GM23338 (cell line): ENCODE data around the gene CARD16. TPM values are rescaled to one million over a fixed set of nuclear protein-coding genes. Genes with fewer than 3 reads are reported as not detected.
A peak's percentile ranks its signal among the peaks of the same experiment; 100 is the strongest.
"Not testable (repeated sequence)": the region's sequence is repeated elsewhere in the genome, so short reads cannot be mapped to it uniquely, and the experiment has no call there.

Experiments used
- ATAC-seq: fragments of 200-7000 bp; cut with Tn5 transposase; 3 replicates; pipeline ENCODE4 v1.9.1; 2020
- DNase-seq: peaks from one replicate; pipeline ENCODE4 v3.0.0-alpha.2; 2015; ENCODE audit warnings: low spot score
- H2AFZ ChIP-seq: fragments of 200-600 bp; sonication (generic); 2 replicates; pipeline ENCODE4 v1.8.0; 2016; ENCODE audit warnings: antibody characterized with exemption, mild to moderate bottlenecking, moderate library complexity
- H3F3A ChIP-seq: fragments of 200-600 bp; sonication (generic); replicated peaks from 2 replicates; pipeline ENCODE4 v1.8.0; 2017; ENCODE audit warnings: antibody characterized with exemption, mixed run types, low read depth
- H3K27ac ChIP-seq: fragments of 200-600 bp; sonication (generic); 2 replicates; pipeline ENCODE4 v1.6.1; 2016; ENCODE audit warnings: low read depth
- H3K27me3 ChIP-seq: fragments of 200-600 bp; sonication (generic); 2 replicates; pipeline ENCODE4 v1.8.0; 2016; ENCODE audit warnings: mild to moderate bottlenecking, mixed run types, moderate library complexity; ENCODE audit not compliant: insufficient read depth
- H3K36me3 ChIP-seq: fragments of 200-600 bp; sonication (generic); 2 replicates; pipeline ENCODE4 v1.8.0; 2016; ENCODE audit warnings: mild to moderate bottlenecking; ENCODE audit not compliant: insufficient read depth
- H3K4me1 ChIP-seq: fragments of 200-600 bp; sonication (generic); 2 replicates; pipeline ENCODE4 v1.8.0; 2016; ENCODE audit warnings: mild to moderate bottlenecking, moderate library complexity; ENCODE audit not compliant: insufficient read depth
- H3K4me2 ChIP-seq: fragments of 200-600 bp; sonication (generic); 2 replicates; pipeline ENCODE4 v1.7.1; 2017; ENCODE audit warnings: mixed run types
- H3K4me3 ChIP-seq: fragments of 200-600 bp; sonication (generic); 2 replicates; pipeline ENCODE4 v1.6.1; 2016; ENCODE audit warnings: mixed run types
- H3K79me2 ChIP-seq: fragments of 200-600 bp; sonication (generic); replicated peaks from 2 replicates; pipeline ENCODE4 v1.8.0; 2017; ENCODE audit warnings: mild to moderate bottlenecking; ENCODE audit not compliant: insufficient read depth
- H3K9me2 ChIP-seq: fragments of 200-600 bp; sonication (generic); 2 replicates; pipeline ENCODE4 v1.8.0; 2017; ENCODE audit not compliant: insufficient read depth
- H4K20me1 ChIP-seq: fragments of 200-600 bp; sonication (generic); replicated peaks from 2 replicates; pipeline ENCODE4 v1.8.0; 2017; ENCODE audit warnings: mild to moderate bottlenecking; ENCODE audit not compliant: insufficient read depth
- H3K27ac Mint-ChIP-seq: 2 replicates; pipeline ENCODE4 v1.8.0; 2020; ENCODE audit warnings: inconsistent platforms, mild to moderate bottlenecking, moderate library complexity, mixed read lengths
- H3K27me3 Mint-ChIP-seq: 3 replicates; pipeline ENCODE4 v1.8.0; 2022; ENCODE audit warnings: low read depth, mild to moderate bottlenecking, moderate library complexity, mixed read lengths, inconsistent platforms; ENCODE audit not compliant: insufficient read depth, poor library complexity
- H3K36me3 Mint-ChIP-seq: 3 replicates; pipeline ENCODE4 v1.8.0; 2021; ENCODE audit warnings: low read depth, mild to moderate bottlenecking, inconsistent platforms, moderate library complexity, mixed read lengths
- H3K4me1 Mint-ChIP-seq: 3 replicates; pipeline ENCODE4 v1.8.0; 2020; ENCODE audit warnings: mild to moderate bottlenecking, inconsistent platforms, mixed read lengths
- H3K4me3 Mint-ChIP-seq: 3 replicates; pipeline ENCODE4 v1.8.0; 2021; ENCODE audit warnings: moderate library complexity, mild to moderate bottlenecking, inconsistent platforms, mixed read lengths
- H3K9me3 Mint-ChIP-seq: 3 replicates; pipeline ENCODE4 v1.8.0; 2020; ENCODE audit warnings: moderate library complexity, mild to moderate bottlenecking, inconsistent platforms, mixed read lengths
- ZNF114 ChIP-seq: fragments of 250-450 bp; sonication (Bioruptor Pico); IDR thresholded peaks from 2 replicates; pipeline ENCODE4 v1.5.0; 2020; ENCODE audit warnings: mild to moderate bottlenecking, moderate library complexity
- ZNF331 ChIP-seq: fragments of 250-450 bp; sonication (Bioruptor Pico); IDR thresholded peaks from 2 replicates; pipeline ENCODE4 v1.5.0; 2020; ENCODE audit warnings: low read depth, mild to moderate bottlenecking, moderate library complexity
- long read RNA-seq: library from polyadenylated mRNA; unstranded; transcript quantifications from one replicate; pipeline ENCODE4 v2.0.0, GENCODE V29; 2020; ENCODE audit not compliant: unreplicated experiment
- polyA plus RNA-seq: library from polyadenylated mRNA; unstranded; fragments of >200 nt; fragmentation: Nextera tagmentation; extraction: Ambion mirVana; gene quantifications from 2 replicates; pipeline ENCODE4 v1.2.1, GENCODE V29; 2016
- total RNA-seq: library from RNA; depleted of rRNA; stranded (reverse); fragments of >200 nt; shearing (Covaris generic); gene quantifications from 2 replicates; pipeline ENCODE4 v1.2.3, GENCODE V29; 2014; rRNA removed
- TF ChIP-seq, protein P1 (sequence below): fragments of 250-450 bp; sonication (Bioruptor Pico); IDR thresholded peaks from 2 replicates; pipeline ENCODE4 v1.5.0; 2020; ENCODE audit warnings: mild to moderate bottlenecking, moderate library complexity

The CARD16 gene
- not detected in 2 replicates for total RNA-seq
- 0.50 TPM in 1 of 2 replicates, not detected in the other for polyA plus RNA-seq
- long read RNA-seq = 0 reads

GRCh38 chr11:105044557-105045524, at the start of gene CARD16:
Gene CARD16 (minus strand): TSS chr11:105045335. CDS start chr11:105045297, 38 bp downstream.
- not testable (repeated sequence) for H4K20me1 ChIP-seq, DNase-seq, H3K9me2 ChIP-seq, H3K27me3 Mint-ChIP-seq, H3K4me1 ChIP-seq, H3K36me3 Mint-ChIP-seq, H3K79me2 ChIP-seq, ATAC-seq, H3K9me3 Mint-ChIP-seq, H3K4me3 Mint-ChIP-seq, H3K27ac Mint-ChIP-seq, H3K4me3 ChIP-seq, H3K27ac ChIP-seq, H3K4me2 ChIP-seq, H3K36me3 ChIP-seq, H3K4me1 Mint-ChIP-seq, H3F3A ChIP-seq, H3K27me3 ChIP-seq
- peak within 1 kb of the TSS; percentile 72; the same call in 1 of the 2 replicates for H2AFZ ChIP-seq

DNA sequence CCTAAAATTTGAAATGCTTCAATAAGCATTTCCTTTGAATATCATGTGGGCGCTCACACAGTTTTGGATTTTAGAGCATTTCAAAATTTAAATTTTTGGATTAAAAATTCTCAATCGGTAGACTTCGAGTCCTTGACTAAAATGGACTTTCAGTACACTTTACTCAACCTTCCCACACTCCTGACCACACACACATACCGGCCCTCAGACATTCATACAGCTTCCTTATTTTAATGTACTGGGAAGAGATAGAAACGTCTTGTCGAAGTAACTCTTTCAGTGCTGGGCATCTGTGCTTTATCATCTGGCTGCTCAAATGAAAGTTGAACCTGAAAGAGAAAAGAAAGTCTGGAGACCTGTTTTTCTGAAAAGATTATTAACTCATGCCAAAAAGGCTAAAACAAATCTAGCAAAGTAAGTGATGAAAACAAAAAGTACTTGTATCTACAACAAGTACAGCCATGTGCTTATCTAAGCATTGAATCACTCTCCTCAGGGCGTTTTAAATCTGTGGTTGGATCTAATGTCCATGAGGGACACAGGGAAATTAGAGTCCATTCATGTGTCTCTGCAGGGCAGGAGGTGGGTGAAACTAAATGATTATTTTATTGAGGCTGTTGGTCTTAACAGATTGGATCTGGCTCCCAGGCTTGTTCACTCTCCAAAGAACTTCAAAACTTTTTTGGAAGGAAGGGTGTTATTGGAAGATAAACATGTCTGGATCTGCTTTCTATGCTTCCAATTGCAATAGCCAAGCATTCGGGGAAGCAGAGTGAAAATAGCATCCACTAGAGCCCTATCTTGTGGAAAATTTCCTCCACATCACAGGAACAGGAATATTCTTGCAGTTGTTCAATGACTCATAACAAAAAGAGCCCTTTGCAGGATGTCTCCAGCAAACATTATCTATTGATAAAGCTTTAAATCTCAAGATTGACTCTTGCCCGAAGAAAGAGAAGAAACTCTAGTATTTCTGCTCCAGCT, 47.4 kb upstream of the CARD16 start:
- no peak overlapping the region for H3K27ac ChIP-seq
- DNase-seq = no peak
- H3K4me2 ChIP-seq = no peak overlapping the region
- Mint-ChIP-seq H3K27ac (no peak overlapping the region), H3K4me3 (no peak overlapping the region), H3K27me3 (no peaks in the 10 kb centered on the region), H3K4me1 (no peaks in the 10 kb centered on the region; the same call in 2 of the 3 replicates), H3K9me3 (no peaks in the 10 kb centered on the region), H3K36me3 (no peaks in the 10 kb centered on the region)
- no peak for ATAC-seq
- no peaks in the 10 kb centered on the region for H4K20me1 ChIP-seq
- no peaks in the 10 kb centered on the region for H3K79me2 ChIP-seq
- no peak for TF ChIP-seq ZNF114
- no peak overlapping the region for H3K4me3 ChIP-seq
- H3F3A ChIP-seq = no peaks in the 10 kb centered on the region
- H3K36me3 ChIP-seq = no peaks in the 10 kb centered on the region
- H3K4me1 ChIP-seq = no peaks in the 10 kb centered on the region
- H2AFZ ChIP-seq = peak overlapping the region; percentile 60
- H3K9me2 ChIP-seq = peaks cover 9% of the 10 kb centered on the region; the same call in 1 of the 2 replicates
- no peaks in the 10 kb centered on the region for H3K27me3 ChIP-seq

- Mint-ChIP-seq H3K27me3 (peaks cover 6% of the 10 kb centered on the region), H3K36me3 (peaks cover 6% of the 10 kb centered on the region; the same call in 1 of the 3 replicates), H3K4me1 (peaks cover 26% of the 10 kb centered on the region), H3K27ac (no peak overlapping the region), H3K4me3 (no peak overlapping the region), H3K9me3 (no peaks in the 10 kb centered on the region)
- H4K20me1 ChIP-seq = no peaks in the 10 kb centered on the region
- H3K4me2 ChIP-seq = no peak overlapping the region
- no peaks in the 10 kb centered on the region for H3K79me2 ChIP-seq
- H3F3A ChIP-seq = no peaks in the 10 kb centered on the region
- H3K9me2 ChIP-seq = no peaks in the 10 kb centered on the region
- DNase-seq = peak; percentile 11
- H3K27ac ChIP-seq = no peak overlapping the region
- H3K4me3 ChIP-seq = no peak overlapping the region
- ATAC-seq = peak; percentile 44; the same call in 2 of the 3 replicates
- H2AFZ ChIP-seq = peak overlapping the region; percentile 72
- no peaks in the 10 kb centered on the region for H3K27me3 ChIP-seq
- H3K36me3 ChIP-seq = no peaks in the 10 kb centered on the region
- peaks cover 20% of the 10 kb centered on the region for H3K4me1 ChIP-seq
- TF ChIP-seq ZNF331 (CRISPR knock-in tag) = no peak
- TF ChIP-seq, protein P1, sequence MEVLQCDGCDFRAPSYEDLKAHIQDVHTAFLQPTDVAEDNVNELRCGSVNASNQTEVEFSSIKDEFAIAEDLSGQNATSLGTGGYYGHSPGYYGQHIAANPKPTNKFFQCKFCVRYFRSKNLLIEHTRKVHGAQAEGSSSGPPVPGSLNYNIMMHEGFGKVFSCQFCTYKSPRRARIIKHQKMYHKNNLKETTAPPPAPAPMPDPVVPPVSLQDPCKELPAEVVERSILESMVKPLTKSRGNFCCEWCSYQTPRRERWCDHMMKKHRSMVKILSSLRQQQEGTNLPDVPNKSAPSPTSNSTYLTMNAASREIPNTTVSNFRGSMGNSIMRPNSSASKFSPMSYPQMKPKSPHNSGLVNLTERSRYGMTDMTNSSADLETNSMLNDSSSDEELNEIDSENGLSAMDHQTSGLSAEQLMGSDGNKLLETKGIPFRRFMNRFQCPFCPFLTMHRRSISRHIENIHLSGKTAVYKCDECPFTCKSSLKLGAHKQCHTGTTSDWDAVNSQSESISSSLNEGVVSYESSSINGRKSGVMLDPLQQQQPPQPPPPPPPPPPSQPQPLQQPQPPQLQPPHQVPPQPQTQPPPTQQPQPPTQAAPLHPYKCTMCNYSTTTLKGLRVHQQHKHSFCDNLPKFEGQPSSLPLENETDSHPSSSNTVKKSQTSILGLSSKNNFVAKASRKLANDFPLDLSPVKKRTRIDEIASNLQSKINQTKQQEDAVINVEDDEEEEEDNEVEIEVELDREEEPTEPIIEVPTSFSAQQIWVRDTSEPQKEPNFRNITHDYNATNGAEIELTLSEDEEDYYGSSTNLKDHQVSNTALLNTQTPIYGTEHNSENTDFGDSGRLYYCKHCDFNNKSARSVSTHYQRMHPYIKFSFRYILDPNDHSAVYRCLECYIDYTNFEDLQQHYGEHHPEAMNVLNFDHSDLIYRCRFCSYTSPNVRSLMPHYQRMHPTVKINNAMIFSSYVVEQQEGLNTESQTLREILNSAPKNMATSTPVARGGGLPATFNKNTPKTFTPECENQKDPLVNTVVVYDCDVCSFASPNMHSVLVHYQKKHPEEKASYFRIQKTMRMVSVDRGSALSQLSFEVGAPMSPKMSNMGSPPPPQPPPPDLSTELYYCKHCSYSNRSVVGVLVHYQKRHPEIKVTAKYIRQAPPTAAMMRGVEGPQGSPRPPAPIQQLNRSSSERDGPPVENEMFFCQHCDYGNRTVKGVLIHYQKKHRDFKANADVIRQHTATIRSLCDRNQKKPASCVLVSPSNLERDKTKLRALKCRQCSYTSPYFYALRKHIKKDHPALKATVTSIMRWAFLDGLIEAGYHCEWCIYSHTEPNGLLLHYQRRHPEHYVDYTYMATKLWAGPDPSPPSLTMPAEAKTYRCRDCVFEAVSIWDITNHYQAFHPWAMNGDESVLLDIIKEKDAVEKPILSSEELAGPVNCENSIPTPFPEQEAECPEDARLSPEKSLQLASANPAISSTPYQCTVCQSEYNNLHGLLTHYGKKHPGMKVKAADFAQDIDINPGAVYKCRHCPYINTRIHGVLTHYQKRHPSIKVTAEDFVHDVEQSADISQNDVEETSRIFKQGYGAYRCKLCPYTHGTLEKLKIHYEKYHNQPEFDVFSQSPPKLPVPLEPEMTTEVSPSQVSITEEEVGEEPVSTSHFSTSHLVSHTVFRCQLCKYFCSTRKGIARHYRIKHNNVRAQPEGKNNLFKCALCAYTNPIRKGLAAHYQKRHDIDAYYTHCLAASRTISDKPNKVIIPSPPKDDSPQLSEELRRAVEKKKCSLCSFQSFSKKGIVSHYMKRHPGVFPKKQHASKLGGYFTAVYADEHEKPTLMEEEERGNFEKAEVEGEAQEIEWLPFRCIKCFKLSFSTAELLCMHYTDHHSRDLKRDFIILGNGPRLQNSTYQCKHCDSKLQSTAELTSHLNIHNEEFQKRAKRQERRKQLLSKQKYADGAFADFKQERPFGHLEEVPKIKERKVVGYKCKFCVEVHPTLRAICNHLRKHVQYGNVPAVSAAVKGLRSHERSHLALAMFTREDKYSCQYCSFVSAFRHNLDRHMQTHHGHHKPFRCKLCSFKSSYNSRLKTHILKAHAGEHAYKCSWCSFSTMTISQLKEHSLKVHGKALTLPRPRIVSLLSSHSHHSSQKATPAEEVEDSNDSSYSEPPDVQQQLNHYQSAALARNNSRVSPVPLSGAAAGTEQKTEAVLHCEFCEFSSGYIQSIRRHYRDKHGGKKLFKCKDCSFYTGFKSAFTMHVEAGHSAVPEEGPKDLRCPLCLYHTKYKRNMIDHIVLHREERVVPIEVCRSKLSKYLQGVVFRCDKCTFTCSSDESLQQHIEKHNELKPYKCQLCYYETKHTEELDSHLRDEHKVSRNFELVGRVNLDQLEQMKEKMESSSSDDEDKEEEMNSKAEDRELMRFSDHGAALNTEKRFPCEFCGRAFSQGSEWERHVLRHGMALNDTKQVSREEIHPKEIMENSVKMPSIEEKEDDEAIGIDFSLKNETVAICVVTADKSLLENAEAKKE (CRISPR knock-in tag) = no peak
Measured at GRCh38 chr11:105081412-105082150, 36.4 kb upstream of the CARD16 start.
